ENCODE data around the gene ELF1. TPM values are rescaled to one million over a fixed set of nuclear protein-coding genes. Genes with fewer than 3 reads are reported as not detected.
"Not testable (repeated sequence)": the region's sequence is repeated elsewhere in the genome, so short reads cannot be mapped to it uniquely, and the experiment has no call there.

The ELF1 gene
- total and polyA plus RNA-seq, 8 donors: 9.4 to 61.6 (median 36.7) TPM

GRCh38 chr13:41048640-41049039, 29.5 kb upstream of the ELF1 start:
- Histone ChIP-seq H3K36me3 (no peaks in the 10 kb centered on the region), H3K4me1 (peaks cover 12 to 29% (median 22%) of the 10 kb centered on the region in 3 donors), H3K4me3 (no peak overlapping the region), H3K27me3 (no peaks in the 10 kb centered on the region), H3K9me3 (no peaks in the 10 kb centered on the region), H3K27ac (no peak overlapping the region)
- ATAC-seq (no peak), FAIRE-seq (no peak), DNase-seq (no peak)
- 97 to 98% methylated on average over 5 of the region's 5 CpGs for WGBS, 2 donors
- TF ChIP-seq, protein P1, sequence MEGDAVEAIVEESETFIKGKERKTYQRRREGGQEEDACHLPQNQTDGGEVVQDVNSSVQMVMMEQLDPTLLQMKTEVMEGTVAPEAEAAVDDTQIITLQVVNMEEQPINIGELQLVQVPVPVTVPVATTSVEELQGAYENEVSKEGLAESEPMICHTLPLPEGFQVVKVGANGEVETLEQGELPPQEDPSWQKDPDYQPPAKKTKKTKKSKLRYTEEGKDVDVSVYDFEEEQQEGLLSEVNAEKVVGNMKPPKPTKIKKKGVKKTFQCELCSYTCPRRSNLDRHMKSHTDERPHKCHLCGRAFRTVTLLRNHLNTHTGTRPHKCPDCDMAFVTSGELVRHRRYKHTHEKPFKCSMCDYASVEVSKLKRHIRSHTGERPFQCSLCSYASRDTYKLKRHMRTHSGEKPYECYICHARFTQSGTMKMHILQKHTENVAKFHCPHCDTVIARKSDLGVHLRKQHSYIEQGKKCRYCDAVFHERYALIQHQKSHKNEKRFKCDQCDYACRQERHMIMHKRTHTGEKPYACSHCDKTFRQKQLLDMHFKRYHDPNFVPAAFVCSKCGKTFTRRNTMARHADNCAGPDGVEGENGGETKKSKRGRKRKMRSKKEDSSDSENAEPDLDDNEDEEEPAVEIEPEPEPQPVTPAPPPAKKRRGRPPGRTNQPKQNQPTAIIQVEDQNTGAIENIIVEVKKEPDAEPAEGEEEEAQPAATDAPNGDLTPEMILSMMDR (IDR thresholded peaks at IDR 0.05): no peak
- intact Hi-C loops (cut with DNase I): no loop called here

DNA sequence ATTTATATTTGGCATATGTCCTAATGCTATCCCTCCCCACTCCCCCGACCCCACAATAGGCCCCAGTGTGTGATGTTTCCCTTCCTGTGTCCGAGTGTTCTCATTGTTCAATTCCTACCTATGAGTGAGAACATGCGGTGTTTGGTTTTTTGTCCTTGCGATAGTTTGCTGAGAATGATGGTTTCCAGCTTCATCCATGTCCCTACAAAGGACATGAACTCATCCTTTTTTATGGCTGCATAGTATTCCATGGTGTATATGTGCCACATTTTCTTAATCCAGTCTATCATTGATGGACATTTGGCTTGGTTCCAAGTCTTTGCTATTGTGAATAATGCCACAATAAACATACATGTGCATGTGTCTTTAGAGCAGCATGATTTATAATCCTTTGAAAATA, 23.3 kb upstream of the ELF1 start:
- H3K36me3 ChIP-seq; DNase-seq; H3K4me3 ChIP-seq; H3K4me1 ChIP-seq; FAIRE-seq; H3K27ac ChIP-seq; ATAC-seq; H3K27me3 ChIP-seq; intact Hi-C loops (cut with DNase I); H3K9me3 ChIP-seq: not testable (repeated sequence)
- 95 to 98% methylated on average over 3 of the region's 4 CpGs for WGBS, 2 donors

GRCh38 chr13:41040584-41041334, 21.6 kb upstream of the ELF1 start:
- FAIRE-seq (no peak), ATAC-seq (peak in 1 of 4 donors; percentile 12), DNase-seq (no peak)
- Histone ChIP-seq H3K27ac (no peak overlapping the region), H3K4me3 (no peak overlapping the region), H3K4me1 (no peaks in the 10 kb centered on the region), H3K9me3 (no peaks in the 10 kb centered on the region), H3K27me3 (no peaks in the 10 kb centered on the region), H3K36me3 (no peaks in the 10 kb centered on the region)
- intact Hi-C loops (cut with DNase I): no loop called here
- TF ChIP-seq, protein P1 (IDR thresholded peaks at IDR 0.05): no peak
- 80 to 81% methylated on average over 9 of the region's 9 CpGs for WGBS, 2 donors

DNA sequence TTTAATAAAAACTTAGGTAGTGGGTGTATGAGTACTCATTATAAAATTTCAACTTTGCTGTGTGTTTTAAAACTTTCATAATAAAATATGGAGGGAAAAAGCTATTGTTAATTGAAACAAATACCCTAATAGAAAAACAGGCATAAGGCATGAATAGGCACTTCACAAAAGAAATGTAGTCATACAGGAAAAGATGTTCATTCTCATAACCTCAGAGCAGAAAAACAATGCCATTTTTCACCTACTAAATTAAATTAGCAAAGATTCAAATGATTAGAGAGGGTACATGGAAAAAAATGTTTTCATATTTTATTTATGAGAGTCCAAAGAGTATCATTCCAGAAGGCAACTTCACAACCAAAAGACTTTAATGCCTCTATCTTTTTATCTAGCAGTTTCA, 20.6 kb upstream of the ELF1 start:
- DNase-seq: no peak
- H3K36me3 ChIP-seq: no peaks in the 10 kb centered on the region
- H3K4me3 ChIP-seq: no peak overlapping the region
- no peak for FAIRE-seq
- H3K27ac ChIP-seq: no peak overlapping the region
- no peak for ATAC-seq
- no peaks in the 10 kb centered on the region for H3K9me3 ChIP-seq
- no peaks in the 10 kb centered on the region for H3K27me3 ChIP-seq
- H3K4me1 ChIP-seq: peaks cover 2 to 9% (median 3%) of the 10 kb centered on the region in 3 donors
- TF ChIP-seq, protein P1 (IDR thresholded peaks at IDR 0.05): no peak
- intact Hi-C loops (cut with DNase I): no loop called here

DNA sequence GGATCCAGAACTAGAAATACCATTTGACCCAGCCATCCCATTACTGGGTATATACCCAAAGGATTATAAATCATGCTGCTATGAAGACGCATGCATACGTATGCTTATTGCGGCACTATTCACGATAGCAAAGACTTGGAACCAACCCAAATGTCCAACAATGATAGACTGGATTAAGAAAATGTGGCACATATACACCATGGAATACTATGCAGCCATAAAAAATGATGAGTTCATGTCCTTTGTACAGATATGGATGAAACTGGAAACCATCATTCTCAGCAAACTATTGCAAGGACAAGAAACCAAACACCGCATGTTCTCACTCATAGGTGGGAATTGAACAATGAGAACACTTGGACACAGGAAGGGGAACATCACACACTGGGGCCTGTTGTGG, 17.4 kb upstream of the ELF1 start:
- FAIRE-seq; intact Hi-C loops (cut with DNase I); H3K9me3 ChIP-seq; H3K4me3 ChIP-seq; DNase-seq; ATAC-seq; H3K27me3 ChIP-seq; H3K36me3 ChIP-seq; H3K27ac ChIP-seq: not testable (repeated sequence)
- H3K4me1 ChIP-seq: peaks cover 4 to 17% (median 9%) of the 10 kb centered on the region in 3 donors
- WGBS, 2 donors: 88 to 94% methylated on average over 5 of the region's 5 CpGs

DNA sequence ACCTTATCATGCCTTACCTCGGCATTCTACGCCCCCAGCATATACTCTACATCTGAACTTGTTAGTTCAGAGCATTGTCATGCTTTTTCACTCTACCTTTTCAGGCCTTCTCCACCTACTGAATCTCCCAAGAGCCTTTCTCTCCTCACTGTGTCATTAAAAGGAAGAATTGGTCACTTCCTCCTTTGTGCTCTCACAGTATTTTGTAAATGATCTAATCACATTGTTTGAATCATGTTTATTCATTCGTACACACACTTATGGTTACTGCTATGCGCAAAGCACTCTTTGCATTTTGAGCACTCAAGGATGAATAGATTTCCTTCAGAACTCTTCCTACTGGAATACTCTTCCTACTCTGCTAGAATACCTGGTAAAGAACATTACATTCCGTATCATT, 15.8 kb upstream of the ELF1 start:
- intact Hi-C loops (cut with DNase I): no loop called here
- ATAC-seq (peak in 3 of 4 donors; percentile 46 to 56 (median 54)), DNase-seq (no peak), FAIRE-seq (no peak)
- no peaks in the 10 kb centered on the region for H3K36me3 ChIP-seq
- WGBS, 2 donors: 62 to 63% methylated on average over 5 of the region's 5 CpGs
- peaks cover 4 to 22% (median 13%) of the 10 kb centered on the region in 3 donors for H3K4me1 ChIP-seq
- TF ChIP-seq, protein P1 (IDR thresholded peaks at IDR 0.05): no peak
- no peak overlapping the region for H3K4me3 ChIP-seq
- no peaks in the 10 kb centered on the region for H3K27me3 ChIP-seq
- no peaks in the 10 kb centered on the region for H3K9me3 ChIP-seq
- H3K27ac ChIP-seq: no peak overlapping the region
